HepG2 (cell line): ENCODE measurements around the gene EMCN. TPM values are rescaled to one million over a fixed set of nuclear protein-coding genes. Genes with fewer than 3 reads are reported as not detected.

Experiments used
- ATAC-seq: fragments of 200-7000 bp; cut with Tn5 transposase; 3 replicates; pipeline ENCODE4 v1.9.1; 2020; ENCODE audit warnings: mild to moderate bottlenecking, moderate library complexity
- BruUV-seq: library from RNA; stranded (reverse); fragments of 400-500 nt; replicated peaks from 2 replicates; lab custom pipeline; 2021; lab: Mats Ljungman, UMichigan
- CTCF ChIA-PET: fragments of 300-600 bp; formaldehyde crosslinking; extraction: SDS; loops from one replicate; lab custom pipeline; 2021; ENCODE audit warnings: low total read pairs, inconsistent platforms, low intra/inter-chr PET ratio; lab: Yijun Ruan, JAX
- POLR2A ChIA-PET: fragments of 350-600 bp; sonication (Branson Sonifier 250); formaldehyde crosslinking; loops from one replicate; lab custom pipeline; 2020; ENCODE audit warnings: antibody characterized with exemption, inconsistent platforms; lab: Yijun Ruan, JAX
- DNase-seq: peaks from one replicate; pipeline ENCODE4 v3.0.0-alpha.2; 2015; ENCODE audit warnings: low spot score
- FAIRE-seq: peaks from 3 replicates; lab custom pipeline; 2011; peaks lifted over from hg19 to GRCh38; lab: Jason Lieb, UNC
- H2AFZ ChIP-seq: one replicate; pipeline ENCODE4 v1.6.1; 2011; ENCODE audit warnings: low read length, inconsistent platforms
- H3K27ac ChIP-seq: fragments of 300-600 bp; 3 replicates; pipeline ENCODE4 v1.8.0; 2011; ENCODE audit warnings: mixed run types, mild to moderate bottlenecking, mixed read lengths, low read length, inconsistent platforms; ENCODE audit not compliant: insufficient read depth; ENCODE audit errors: extremely low read length
- H3K27me3 ChIP-seq, 2 experiments: fragments of 200-600 bp in 1 of 2; 2 replicates in 1 of 2; 3 replicates in 1 of 2; pipeline versions ENCODE4 v1.6.0 to v1.8.0; 2011; ENCODE audit warnings: low read length in 2 of 2, mild to moderate bottlenecking in 2 of 2, moderate library complexity in 2 of 2, inconsistent platforms in 1 of 2; ENCODE audit not compliant: insufficient read depth in 2 of 2, control insufficient read depth in 1 of 2
- H3K36me3 ChIP-seq, 2 experiments: fragments of 200-600 bp in 1 of 2; replicated peaks in 1 of 2; 2 replicates in 1 of 2; 3 replicates in 1 of 2; pipeline versions ENCODE4 v1.5.1 to v1.8.0; 2011; ENCODE audit warnings: low read length in 2 of 2, inconsistent platforms in 1 of 2; ENCODE audit not compliant: insufficient read depth in 2 of 2, control insufficient read depth in 1 of 2
- H3K4me1 ChIP-seq: 2 replicates; pipeline ENCODE4 v1.5.1; 2012; ENCODE audit warnings: low read length, inconsistent platforms; ENCODE audit not compliant: insufficient read depth
- H3K4me2 ChIP-seq: 2 replicates; pipeline ENCODE4 v1.6.0; 2011; ENCODE audit warnings: low read depth, low read length, inconsistent platforms
- H3K4me3 ChIP-seq, 3 experiments: fragments of 200-600 bp in 1 of 3; sonication (generic), shearing (Covaris generic) in 1 of 3; replicated peaks in 1 of 3; 2 replicates each; pipeline ENCODE4 v1.5.1; 2011 to 2016; ENCODE audit warnings: low read length in 3 of 3, inconsistent platforms in 2 of 3, low read depth in 2 of 3, mild to moderate bottlenecking in 2 of 3, control low read depth in 1 of 3, mixed read lengths in 1 of 3; ENCODE audit not compliant: insufficient read depth in 1 of 3
- H3K79me2 ChIP-seq: one replicate; pipeline ENCODE4 v1.6.1; 2011; ENCODE audit warnings: low read length, inconsistent platforms; ENCODE audit not compliant: insufficient read depth
- H3K9ac ChIP-seq: 2 replicates; pipeline ENCODE4 v1.6.0; 2011; ENCODE audit warnings: mild to moderate bottlenecking, low read depth, low read length, inconsistent platforms; ENCODE audit not compliant: insufficient read depth
- H3K9me3 ChIP-seq: 2 replicates; pipeline ENCODE4 v1.5.1; 2012; ENCODE audit warnings: mild to moderate bottlenecking, low read length
- H4K20me1 ChIP-seq: 2 replicates; pipeline ENCODE4 v1.6.0; 2011; ENCODE audit warnings: inconsistent platforms, mild to moderate bottlenecking, low read length, moderate library complexity; ENCODE audit not compliant: insufficient read depth
- BORCS8-MEF2B ChIP-seq: sonication (generic); formaldehyde crosslinking; IDR thresholded peaks from 2 replicates; pipeline ENCODE4 v1.8.0; 2022; ENCODE audit warnings: mild to moderate bottlenecking, missing genetic modification reagents
- BRCA1 ChIP-seq: sonication (generic); formaldehyde crosslinking; IDR thresholded peaks from 2 replicates; pipeline ENCODE4 v1.4.0; 2020; ENCODE audit warnings: missing genetic modification reagents
- CENPBD1 ChIP-seq: sonication (generic); formaldehyde crosslinking; IDR thresholded peaks from 2 replicates; pipeline ENCODE4 v1.8.0; 2022; ENCODE audit warnings: missing genetic modification reagents, low read depth, mild to moderate bottlenecking, borderline replicate concordance
- ELK4 ChIP-seq: sonication (generic); formaldehyde crosslinking; IDR thresholded peaks from 2 replicates; pipeline ENCODE4 v1.9.0; 2021; ENCODE audit warnings: missing genetic modification reagents, borderline replicate concordance
- FOXJ3 ChIP-seq: sonication (generic); formaldehyde crosslinking; IDR thresholded peaks from 2 replicates; pipeline ENCODE4 v1.4.0; 2020; ENCODE audit warnings: missing genetic modification reagents, mild to moderate bottlenecking, borderline replicate concordance
- KDM5A ChIP-seq: fragments of 200-600 bp; sonication (generic); IDR thresholded peaks from 2 replicates; pipeline ENCODE4 v1.7.0; 2018; ENCODE audit warnings: antibody characterized with exemption, mild to moderate bottlenecking, low read length, borderline replicate concordance
- MAFK ChIP-seq, 2 experiments: IDR thresholded peaks in 1 of 2; conservative IDR thresholded peaks in 1 of 2; 2 replicates each; pipeline ENCODE4 v1.6.1; 2011; ENCODE audit warnings: improper control_type of control experiment in 2 of 2, low read length in 2 of 2
- MXD1 ChIP-seq: sonication (generic); formaldehyde crosslinking; IDR thresholded peaks from 2 replicates; pipeline ENCODE4 v1.4.0; 2020; ENCODE audit warnings: mild to moderate bottlenecking, missing genetic modification reagents
- NCOA2 ChIP-seq: sonication (generic); formaldehyde crosslinking; IDR thresholded peaks from 2 replicates; pipeline ENCODE4 v1.8.0; 2022; ENCODE audit warnings: inconsistent platforms
- NONO ChIP-seq, 2 experiments: fragments of 450-650 bp in 1 of 2; sonication (generic) in 1 of 2; formaldehyde crosslinking in 1 of 2; IDR thresholded peaks in 1 of 2; conservative IDR thresholded peaks in 1 of 2; 2 replicates each; pipeline versions ENCODE4 v1.6.1 to v1.8.0; 2017 to 2022; ENCODE audit warnings: mild to moderate bottlenecking in 1 of 2, missing genetic modification reagents in 1 of 2, moderate library complexity in 1 of 2
- PCBP1 ChIP-seq: fragments of 200-400 bp; formaldehyde crosslinking; IDR thresholded peaks from 2 replicates; pipeline ENCODE4 v1.6.1; 2017; ENCODE audit warnings: mild to moderate bottlenecking, low read depth, low read length, borderline replicate concordance
- POLR2G ChIP-seq: fragments of 200-400 bp; formaldehyde crosslinking; IDR thresholded peaks from 2 replicates; pipeline ENCODE4 v1.6.1; 2018; ENCODE audit warnings: mild to moderate bottlenecking, low read depth, low read length, moderate library complexity
- RARG ChIP-seq: sonication (generic); formaldehyde crosslinking; IDR thresholded peaks from 2 replicates; pipeline ENCODE4 v1.4.0; 2020; ENCODE audit warnings: low read depth, mild to moderate bottlenecking, missing genetic modification reagents
- SIN3B ChIP-seq: fragments of 150-350 bp; IDR thresholded peaks from 2 replicates; pipeline ENCODE4 v1.6.1; 2014; ENCODE audit warnings: low read length
- TMF1 ChIP-seq: sonication (generic); formaldehyde crosslinking; IDR thresholded peaks from 2 replicates; pipeline ENCODE4 v1.8.1; 2022; ENCODE audit warnings: low read depth, missing genetic modification reagents
- ZNF350 ChIP-seq: sonication (generic); formaldehyde crosslinking; IDR thresholded peaks from 2 replicates; pipeline ENCODE4 v1.4.0; 2020; ENCODE audit warnings: mild to moderate bottlenecking, low read depth, missing genetic modification reagents, borderline replicate concordance
- ZNF441 ChIP-seq: sonication (generic); formaldehyde crosslinking; IDR thresholded peaks from 2 replicates; pipeline ENCODE4 v1.7.0; 2021; ENCODE audit warnings: missing genetic modification reagents, borderline replicate concordance
- ZNF597 ChIP-seq: sonication (generic); formaldehyde crosslinking; IDR thresholded peaks from 2 replicates; pipeline ENCODE4 v1.5.0; 2020; ENCODE audit warnings: missing genetic modification reagents
- ZNF615 ChIP-seq: sonication (generic); formaldehyde crosslinking; IDR thresholded peaks from 2 replicates; pipeline ENCODE4 v1.5.0; 2020; ENCODE audit warnings: mild to moderate bottlenecking, missing genetic modification reagents, borderline replicate concordance
- in situ Hi-C: cut with HindIII; loops from 2 replicates; pipeline ENCODE4 v1.10.0; 2017; ENCODE audit warnings: low pct_unique_long_range_greater_than_20kb; ENCODE audit not compliant: extremely low pct_ligation_motif_present
- intact Hi-C: fragments of 100-400 bp; cut with micrococcal nuclease; formaldehyde crosslinking; loops from one replicate; pipeline ENCODE4 v1.10.0; 2022; ENCODE audit not compliant: unreplicated experiment
- polyA plus RNA-seq, 8 experiments: library from polyadenylated mRNA; depleted of rRNA in 3 of 8; stranded (reverse) in 7 of 8; unstranded in 1 of 8; fragments of >200 nt; fragmentation: Illumina TruSeq in 4 of 8; extraction: Trizol in 4 of 8; gene quantifications; 2 replicates each; pipeline versions ENCODE4 v1.2.1 to v1.2.3, GENCODE V29; 2011 to 2016; ENCODE audit warnings: low read depth in 4 of 8, missing spikeins in 1 of 8, mixed read lengths in 1 of 8; ENCODE audit not compliant: insufficient read depth in 1 of 8
- total RNA-seq, 5 experiments: library from RNA; depleted of rRNA; stranded (reverse); fragments of >200 nt; fragmentation: Illumina TruSeq; extraction: Trizol; gene quantifications; 2 replicates each; pipeline ENCODE4 v1.2.3, GENCODE V29; 2016; ENCODE audit warnings: low read depth in 1 of 5

The EMCN gene
- total and polyA plus RNA-seq, 2 of the 13 experiments (the other 11 are each of a cell fraction or from before 2014, with no cell fraction given) = not detected

GRCh38 chr4:100540131-100540530, 22.3 kb upstream of the EMCN start:
- FAIRE-seq = no peak
- ATAC-seq = no peak
- DNase-seq = no peak
- Histone ChIP-seq H3K4me1 (no peaks in the 10 kb centered on the region), H3K36me3 (no peaks in the 10 kb centered on the region), H3K27ac (no peak overlapping the region), H3K9me3 (no peaks in the 10 kb centered on the region), H4K20me1 (no peaks in the 10 kb centered on the region), H3K9ac (no peak overlapping the region), H2AFZ (no peak overlapping the region), H3K79me2 (no peaks in the 10 kb centered on the region), H3K4me2 (no peak overlapping the region), H3K27me3 (no peaks in the 10 kb centered on the region), H3K4me3 (no peak overlapping the region)
- ChIA-PET CTCF (no interaction called here), POLR2A (no interaction called here)
- intact Hi-C loops = no loop called here
- no TSS peak for BruUV-seq
- in situ Hi-C loops = no loop called here
- no peak for TF ChIP-seq TMF1 (CRISPR knock-in tag)
- no peak for TF ChIP-seq ZNF441 (CRISPR knock-in tag)
- TF ChIP-seq NONO (IDR thresholded peaks at IDR 0.05) = no peak
- no peak for TF ChIP-seq NONO (CRISPR knock-in tag; conservative IDR thresholded peaks at IDR 0.05)
- TF ChIP-seq BORCS8-MEF2B = no peak
- no peak for TF ChIP-seq MXD1 (CRISPR knock-in tag)
- TF ChIP-seq ELK4 (CRISPR knock-in tag) = no peak
- no peak for TF ChIP-seq MAFK (conservative IDR thresholded peaks at IDR 0.05 in 1 of 2, IDR thresholded peaks at IDR 0.05 in 1 of 2; ENCODE audit: low read length in 2 of 2)
- no peak for TF ChIP-seq KDM5A
- no peak for TF ChIP-seq NCOA2
- no peak for TF ChIP-seq ZNF597
- TF ChIP-seq RARG (CRISPR knock-in tag) = no peak
- TF ChIP-seq SIN3B = no peak
- TF ChIP-seq CENPBD1 = no peak
- no peak for TF ChIP-seq FOXJ3
- no peak for TF ChIP-seq PCBP1
- TF ChIP-seq BRCA1 (CRISPR knock-in tag) = no peak
- TF ChIP-seq POLR2G = no peak
- no peak for TF ChIP-seq ZNF350 (CRISPR knock-in tag)
- no peak for TF ChIP-seq ZNF615
